Activated B cell treated with CpG ODN at 0.5 μM for 24 hours (primary cell): ENCODE measurements around the gene NPBWR2. TPM values are rescaled to one million over a fixed set of nuclear protein-coding genes. Genes with fewer than 3 reads are reported as not detected.

Experiments used
- ATAC-seq: fragments of 200-7000 bp; cut with Tn5 transposase; one replicate; pipeline ENCODE4 v1.10.0; 2021; ENCODE audit warnings: low read depth, mild to moderate bottlenecking, moderate library complexity
- CTCF ChIA-PET: fragments of 350-600 bp; sonication (Branson Sonifier 250); formaldehyde crosslinking; loops from one replicate; lab custom pipeline; 2021; ENCODE audit warnings: antibody characterized with exemption; lab: Charles Lee
- POLR2A ChIA-PET: fragments of 350-600 bp; sonication (Branson Sonifier 250); formaldehyde crosslinking; loops from one replicate; lab custom pipeline; 2021; ENCODE audit warnings: antibody characterized with exemption; lab: Charles Lee
- DNase-seq: peaks from one replicate; pipeline ENCODE4 v3.0.0; 2022
- H3K27ac Mint-ChIP-seq: one replicate; pipeline ENCODE4 v1.8.0; 2020; ENCODE audit warnings: mixed read lengths
- H3K27me3 Mint-ChIP-seq: one replicate; pipeline ENCODE4 v1.8.0; 2021; ENCODE audit warnings: mixed read lengths
- H3K36me3 Mint-ChIP-seq: one replicate; pipeline ENCODE4 v1.8.0; 2021; ENCODE audit warnings: low read depth, mixed read lengths
- H3K4me1 Mint-ChIP-seq: one replicate; pipeline ENCODE4 v1.8.0; 2021; ENCODE audit warnings: mixed read lengths
- H3K4me3 Mint-ChIP-seq: one replicate; pipeline ENCODE4 v1.8.0; 2020; ENCODE audit warnings: mild to moderate bottlenecking, mixed read lengths
- H3K9me3 Mint-ChIP-seq: one replicate; pipeline ENCODE4 v1.8.0; 2020; ENCODE audit warnings: mixed read lengths
- intact Hi-C: fragments of 100-400 bp; cut with micrococcal nuclease; formaldehyde crosslinking; loops from one replicate; pipeline ENCODE4 v1.15.1; 2024
- total RNA-seq: library from RNA; stranded (reverse); gene quantifications from 2 replicates; pipeline ENCODE4 v1.2.3, GENCODE V29; 2022
- TF ChIP-seq, protein P1 (sequence below): fragments of 200-600 bp; IDR thresholded peaks from one replicate; pipeline ENCODE4 v1.8.0; 2022; ENCODE audit warnings: antibody characterized with exemption, mild to moderate bottlenecking

The NPBWR2 gene
- total RNA-seq, 1 donor from 2014 or later, result not detected

DNA sequence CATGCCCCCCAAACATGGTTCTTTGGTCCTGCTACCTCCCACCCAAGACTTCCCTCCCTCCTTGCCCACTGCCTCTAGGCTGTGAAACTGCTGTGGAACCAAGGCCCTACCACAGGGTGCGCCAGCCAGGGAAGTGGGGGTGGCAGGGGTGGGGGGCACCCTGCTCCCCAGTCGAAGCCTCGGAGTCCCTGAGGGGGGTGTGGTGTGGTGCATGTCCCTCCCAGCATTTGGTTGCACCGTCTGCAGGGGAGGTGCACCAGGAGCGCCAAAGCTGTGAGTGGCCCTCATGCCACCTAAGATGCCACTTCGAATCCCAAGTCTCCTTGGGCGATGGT is 29.9 kb downstream of the NPBWR2 start:
- Mint-ChIP-seq H3K27ac (peak overlapping the region; percentile 89), H3K27me3 (no peaks in the 10 kb centered on the region), H3K9me3 (no peaks in the 10 kb centered on the region), H3K36me3 (peaks cover 36% of the 10 kb centered on the region), H3K4me3 (peak overlapping the region; percentile 87), H3K4me1 (peaks cover 62% of the 10 kb centered on the region)
- POLR2A ChIA-PET, result interaction anchor here (0.6 to 8.1 kb wide), 9 partner anchors 11 to 540 kb away, joined by 3 to 77 read pairs (median 8); partner anchors contain the start of genes PRPF6, SAMD10 and TCEA2
- intact Hi-C loops, result loop anchor here (5.0 kb wide), 1 partner anchor 95 kb away; the partner anchor contains the start of gene PRPF6
- ATAC-seq, result no peak
- CTCF ChIA-PET, result interaction anchor here (1.4 to 2.8 kb wide), 3 partner anchors 11 to 97 kb away, joined by 3 to 13 read pairs (median 8); partner anchors contain the start of gene PRPF6
- no peak for DNase-seq
- TF ChIP-seq, protein P1, sequence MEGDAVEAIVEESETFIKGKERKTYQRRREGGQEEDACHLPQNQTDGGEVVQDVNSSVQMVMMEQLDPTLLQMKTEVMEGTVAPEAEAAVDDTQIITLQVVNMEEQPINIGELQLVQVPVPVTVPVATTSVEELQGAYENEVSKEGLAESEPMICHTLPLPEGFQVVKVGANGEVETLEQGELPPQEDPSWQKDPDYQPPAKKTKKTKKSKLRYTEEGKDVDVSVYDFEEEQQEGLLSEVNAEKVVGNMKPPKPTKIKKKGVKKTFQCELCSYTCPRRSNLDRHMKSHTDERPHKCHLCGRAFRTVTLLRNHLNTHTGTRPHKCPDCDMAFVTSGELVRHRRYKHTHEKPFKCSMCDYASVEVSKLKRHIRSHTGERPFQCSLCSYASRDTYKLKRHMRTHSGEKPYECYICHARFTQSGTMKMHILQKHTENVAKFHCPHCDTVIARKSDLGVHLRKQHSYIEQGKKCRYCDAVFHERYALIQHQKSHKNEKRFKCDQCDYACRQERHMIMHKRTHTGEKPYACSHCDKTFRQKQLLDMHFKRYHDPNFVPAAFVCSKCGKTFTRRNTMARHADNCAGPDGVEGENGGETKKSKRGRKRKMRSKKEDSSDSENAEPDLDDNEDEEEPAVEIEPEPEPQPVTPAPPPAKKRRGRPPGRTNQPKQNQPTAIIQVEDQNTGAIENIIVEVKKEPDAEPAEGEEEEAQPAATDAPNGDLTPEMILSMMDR, result no peak

- Mint-ChIP-seq H3K36me3 (peaks cover 40% of the 10 kb centered on the region), H3K9me3 (no peaks in the 10 kb centered on the region), H3K27me3 (no peaks in the 10 kb centered on the region), H3K4me1 (peaks cover 62% of the 10 kb centered on the region), H3K27ac (peak overlapping the region; percentile 89), H3K4me3 (peak overlapping the region; percentile 87)
- DNase-seq (peak; percentile 55), ATAC-seq (peak; percentile 12)
- ChIA-PET POLR2A (interaction anchor here (1.2 to 8.1 kb wide), 6 partner anchors 11 to 535 kb away, joined by 3 to 77 read pairs (median 14); partner anchors contain the start of genes PRPF6, SAMD10 and TCEA2), CTCF (interaction anchor here (1.4 to 2.8 kb wide), 3 partner anchors 11 to 96 kb away, joined by 3 to 13 read pairs (median 8); partner anchors contain the start of gene PRPF6)
- TF ChIP-seq, protein P1, result no peak
- intact Hi-C loops, result loop anchor here (5.0 kb wide), 1 partner anchor 95 kb away; the partner anchor contains the start of gene PRPF6
These were observed 30.3 kb downstream of the NPBWR2 start for GRCh38 chr20:64077094-64077493.

DNA sequence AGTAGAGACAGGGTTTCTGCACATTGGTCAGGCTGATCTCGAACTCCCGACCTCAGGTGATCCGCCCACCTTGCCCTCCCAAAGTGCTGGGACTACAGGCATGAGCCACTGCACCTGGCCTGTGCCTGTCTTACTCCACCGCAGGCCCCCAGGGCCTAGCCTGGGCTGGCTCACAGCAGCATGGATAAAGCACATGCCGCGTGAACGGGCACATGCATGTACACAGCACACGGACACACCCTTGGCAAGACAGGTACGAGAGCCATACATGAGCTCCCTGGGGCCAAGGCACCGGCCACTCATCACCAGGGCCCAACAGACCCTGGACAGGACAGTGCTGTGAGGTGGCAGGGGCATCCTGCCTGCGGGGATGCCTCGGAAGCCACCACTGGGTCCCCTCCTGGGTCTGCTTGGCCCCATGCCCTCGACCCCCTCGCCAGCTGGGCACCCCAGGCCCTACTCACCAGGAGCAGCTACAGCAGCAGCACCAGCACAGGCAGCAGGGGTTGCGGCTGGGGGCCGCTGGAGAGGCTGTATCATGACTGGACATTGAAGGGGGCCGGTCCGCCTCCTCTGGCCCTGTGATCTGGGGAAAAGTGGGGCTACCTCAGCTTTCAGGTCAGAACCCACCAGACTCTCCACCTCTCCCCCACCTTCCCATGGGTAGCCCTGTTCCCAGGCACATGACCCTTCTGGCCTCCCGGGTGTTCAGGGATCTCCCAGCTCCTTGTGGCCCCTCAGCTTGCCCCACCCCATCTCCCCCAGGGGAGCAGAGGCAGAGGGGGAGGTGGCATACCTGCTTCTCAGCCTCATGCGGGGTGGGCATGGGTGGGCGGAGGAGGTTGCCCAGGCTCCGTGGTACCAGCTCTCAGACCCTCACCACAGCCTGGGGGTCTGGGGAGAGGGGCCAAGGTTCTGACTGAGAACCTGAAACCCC is 31.0 kb downstream of the NPBWR2 start:
- peak overlapping the region; percentile 87 for H3K4me3 Mint-ChIP-seq
- POLR2A ChIA-PET, result interaction anchor here (0.6 to 8.1 kb wide), 6 partner anchors 10 to 448 kb away, joined by 4 to 77 read pairs (median 11); partner anchors contain the start of genes PRPF6, SAMD10 and TCEA2
- TF ChIP-seq, protein P1, result no peak
- H3K4me1 Mint-ChIP-seq, result peaks cover 63% of the 10 kb centered on the region
- no peaks in the 10 kb centered on the region for H3K27me3 Mint-ChIP-seq
- H3K36me3 Mint-ChIP-seq, result peaks cover 41% of the 10 kb centered on the region
- DNase-seq (no peak), ATAC-seq (no peak)
- H3K9me3 Mint-ChIP-seq, result no peaks in the 10 kb centered on the region
- H3K27ac Mint-ChIP-seq, result peak overlapping the region; percentile 89
- intact Hi-C loops, result loop anchor here (5.0 kb wide), 1 partner anchor 94 kb away; the partner anchor contains the start of gene PRPF6
- CTCF ChIA-PET, result interaction anchor here (2.8 kb wide), 1 partner anchor 37 kb away, joined by 13 read pairs; no protein-coding TSS in a partner anchor

GRCh38 chr20:64075556-64075955 is 31.8 kb downstream of the NPBWR2 start:
- CTCF ChIA-PET, result interaction anchor here (0.8 kb wide), 1 partner anchor 36 kb away, joined by 3 read pairs; no protein-coding TSS in a partner anchor
- Mint-ChIP-seq H3K9me3 (no peaks in the 10 kb centered on the region), H3K4me3 (no peak overlapping the region), H3K4me1 (peaks cover 63% of the 10 kb centered on the region), H3K27me3 (no peaks in the 10 kb centered on the region), H3K27ac (no peak overlapping the region), H3K36me3 (peaks cover 41% of the 10 kb centered on the region)
- DNase-seq, result no peak
- ATAC-seq, result no peak
- TF ChIP-seq, protein P1, result no peak
- POLR2A ChIA-PET, result interaction anchor here (0.6 to 8.1 kb wide), 3 partner anchors 9 to 561 kb away, joined by 4 to 77 read pairs (median 6); no protein-coding TSS in a partner anchor
- intact Hi-C loops, result loop anchor here (5.0 kb wide), 1 partner anchor 93 kb away; the partner anchor contains the start of gene PRPF6
